Measurements from ENCODE around the gene LHX6.
A peak's percentile ranks its signal among the peaks of the same experiment; 100 is the strongest.

Gene LHX6

GRCh38 chr9:122228568-122229484 lies at the start of gene LHX6:
Gene LHX6, minus strand, starts transcription at chr9:122228957. Its CDS starts 217 bp downstream, at chr9:122228740.
- TF ChIP-seq CTCF (IDR thresholded peaks at IDR 0.05; ENCODE audit: low read length, missing control alignments) = no peak
- DNase-seq (ENCODE audit: low read depth) = peak; percentile 18

GRCh38 chr9:122277285-122277897 lies 48.6 kb upstream of the LHX6 start:
- no peak for DNase-seq (ENCODE audit: low read depth)
- no peak for TF ChIP-seq CTCF (IDR thresholded peaks at IDR 0.05; ENCODE audit: low read length, missing control alignments)
- H3K4me3 ChIP-seq (replicated peaks; ENCODE audit: low read depth, low read length) = no peak overlapping the region

More at GRCh38 chr9:122228568-122229484, at the start of gene LHX6:
- H3K4me3 ChIP-seq (replicated peaks; ENCODE audit: low read depth, low read length) = no peak within 1 kb of the TSS

GRCh38 chr9:122276096-122276495 lies 47.3 kb upstream of the LHX6 start:
- no peak overlapping the region for H3K4me3 ChIP-seq (replicated peaks; ENCODE audit: low read depth, low read length)
- DNase-seq (ENCODE audit: low read depth) = no peak

GRCh38 chr9:122274055-122274454 lies 45.3 kb upstream of the LHX6 start:
- no peak for TF ChIP-seq CTCF (IDR thresholded peaks at IDR 0.05; ENCODE audit: low read length, missing control alignments)
- no peak for DNase-seq (ENCODE audit: low read depth)
- no peak overlapping the region for H3K4me3 ChIP-seq (replicated peaks; ENCODE audit: low read depth, low read length)

More at GRCh38 chr9:122276096-122276495, 47.3 kb upstream of the LHX6 start:
- no peak for TF ChIP-seq CTCF (IDR thresholded peaks at IDR 0.05; ENCODE audit: low read length, missing control alignments)

DNA sequence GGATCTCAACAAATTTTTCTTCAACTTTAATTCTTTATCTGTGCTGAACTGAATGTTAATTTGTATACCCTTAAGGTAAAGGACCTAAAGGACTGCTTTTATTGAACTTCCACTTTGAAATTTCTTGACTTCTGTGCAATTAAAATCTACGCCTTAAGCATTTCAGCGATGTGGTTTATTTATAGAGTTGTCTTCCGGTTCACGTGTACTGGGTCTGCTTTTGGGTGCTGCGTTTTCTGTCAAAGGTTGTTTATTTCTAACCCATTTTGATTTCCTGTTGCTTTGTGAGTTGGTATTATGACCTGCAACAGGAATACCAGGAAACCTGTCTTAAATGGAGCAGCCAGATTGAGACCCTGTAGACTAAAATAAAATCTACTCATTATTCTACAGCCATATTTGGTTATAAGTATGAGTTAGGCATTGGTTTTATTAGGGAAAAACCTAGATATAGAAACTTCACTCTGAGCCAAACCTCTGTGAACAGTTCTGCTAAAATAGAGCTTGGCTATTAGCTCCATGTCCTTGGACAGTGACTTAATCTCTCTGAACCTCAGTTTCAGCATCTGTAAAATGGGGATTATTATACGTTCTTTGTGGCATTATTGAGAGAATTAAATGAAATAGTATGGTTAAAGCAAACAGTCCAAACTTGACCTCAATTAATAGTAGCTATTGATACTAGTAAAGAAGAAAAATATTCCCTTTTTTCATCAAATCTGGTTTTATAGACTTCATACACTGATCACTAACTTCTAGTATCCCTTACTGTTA lies 39.5 kb upstream of the LHX6 start:
- no peak for TF ChIP-seq CTCF (IDR thresholded peaks at IDR 0.05; ENCODE audit: low read length, missing control alignments)
- no peak overlapping the region for H3K4me3 ChIP-seq (replicated peaks; ENCODE audit: low read depth, low read length)
- no peak for DNase-seq (ENCODE audit: low read depth)

GRCh38 chr9:122265149-122265915 lies 36.6 kb upstream of the LHX6 start:
- peak overlapping the region; percentile 83 for H3K4me3 ChIP-seq (replicated peaks; ENCODE audit: low read depth, low read length)
- peak; percentile 20 for DNase-seq (ENCODE audit: low read depth)
- no peak for TF ChIP-seq CTCF (IDR thresholded peaks at IDR 0.05; ENCODE audit: low read length, missing control alignments)
